Endothelial cell of umbilical vein (primary cell): Measurements from ENCODE around the gene ORM2. TPM values are rescaled to one million over a fixed set of nuclear protein-coding genes. Genes with fewer than 3 reads are reported as not detected.

ENCODE experiments used
- BruUV-seq: library from RNA; stranded (reverse); fragments of 400-500 nt; replicated peaks from 2 replicates; lab custom pipeline; 2021; lab: Mats Ljungman, UMichigan
- CTCF ChIA-PET: fragments of 300-600, 350-600 bp; sonication (Branson Sonifier 250); formaldehyde crosslinking; loops from one replicate; lab custom pipeline; 2021; ENCODE audit warnings: antibody characterized with exemption, inconsistent platforms; lab: Charles Lee
- POLR2A ChIA-PET: fragments of 300-600, 350-600 bp; sonication (Branson Sonifier 250); formaldehyde crosslinking; loops from one replicate; lab custom pipeline; 2021; ENCODE audit warnings: antibody characterized with exemption, inconsistent platforms; lab: Charles Lee
- DNase-seq: peaks from one replicate; pipeline ENCODE4 v3.0.0-alpha.2; 2011; ENCODE audit warnings: low read depth, low spot score
- FAIRE-seq: peaks from 2 replicates; lab custom pipeline; 2011; peaks lifted over from hg19 to GRCh38; lab: Jason Lieb, UNC
- H2AFZ ChIP-seq: 2 replicates; pipeline ENCODE4 v1.6.0; 2012; ENCODE audit warnings: low read depth, low read length, control low read depth, inconsistent platforms
- H3K27ac ChIP-seq: 2 replicates; pipeline ENCODE4 v1.5.1; 2011; ENCODE audit warnings: low read depth, mild to moderate bottlenecking, control low read depth, low read length, moderate library complexity; ENCODE audit not compliant: insufficient read depth
- H3K27me3 ChIP-seq, 2 experiments: 2 replicates each; pipeline versions ENCODE4 v1.6.0 to v1.6.1; 2011; ENCODE audit warnings: low read length in 2 of 2, mixed read lengths in 1 of 2; ENCODE audit not compliant: control insufficient read depth in 2 of 2, insufficient read depth in 2 of 2
- H3K36me3 ChIP-seq, 2 experiments: 2 replicates in 1 of 2; 3 replicates in 1 of 2; pipeline ENCODE4 v1.5.1; 2011; ENCODE audit warnings: low read length in 2 of 2, mild to moderate bottlenecking in 1 of 2, moderate library complexity in 1 of 2; ENCODE audit not compliant: control insufficient read depth in 2 of 2, insufficient read depth in 2 of 2; ENCODE audit errors: extremely low read depth in 1 of 2
- H3K4me1 ChIP-seq: 3 replicates; pipeline ENCODE4 v1.5.1; 2011; ENCODE audit warnings: mild to moderate bottlenecking, low read length; ENCODE audit not compliant: control insufficient read depth, insufficient read depth; ENCODE audit errors: extremely low read depth
- H3K4me2 ChIP-seq: 2 replicates; pipeline ENCODE4 v1.6.1; 2011; ENCODE audit warnings: low read length, control low read depth, mixed read lengths; ENCODE audit not compliant: insufficient read depth
- H3K4me3 ChIP-seq, 3 experiments: fragments of 200-600 bp in 1 of 3; sonication (generic), shearing (Covaris generic) in 1 of 3; replicated peaks in 1 of 3; 2 replicates each; pipeline ENCODE4 v1.5.1; 2011 to 2016; ENCODE audit warnings: control low read depth in 3 of 3, low read length in 3 of 3, mild to moderate bottlenecking in 2 of 3, inconsistent platforms in 1 of 3, low read depth in 1 of 3, moderate library complexity in 1 of 3; ENCODE audit not compliant: insufficient read depth in 1 of 3
- H3K79me2 ChIP-seq: 2 replicates; pipeline ENCODE4 v1.6.0; 2012; ENCODE audit warnings: low read length, inconsistent platforms; ENCODE audit not compliant: control insufficient read depth, insufficient read depth
- H3K9ac ChIP-seq: replicated peaks from 2 replicates; pipeline ENCODE3; 2011; ENCODE audit warnings: low read length, control low read depth; ENCODE audit not compliant: insufficient read depth; ENCODE audit errors: extremely low read depth
- H3K9me1 ChIP-seq: replicated peaks from 3 replicates; pipeline ENCODE4 v1.6.0; 2011; ENCODE audit warnings: mild to moderate bottlenecking, low read length; ENCODE audit not compliant: control insufficient read depth, insufficient read depth; ENCODE audit errors: extremely low read depth
- H3K9me3 ChIP-seq: replicated peaks from 2 replicates; pipeline ENCODE4 v1.5.1; 2012; ENCODE audit warnings: low read length, inconsistent platforms; ENCODE audit not compliant: control insufficient read depth, insufficient read depth
- H4K20me1 ChIP-seq: replicated peaks from 2 replicates; pipeline ENCODE3; 2011; ENCODE audit warnings: mild to moderate bottlenecking, low read length; ENCODE audit not compliant: control insufficient read depth, insufficient read depth; ENCODE audit errors: extremely low read depth
- EZH2 ChIP-seq: IDR thresholded peaks from 2 replicates; pipeline ENCODE4 v1.6.1; 2012; ENCODE audit warnings: borderline replicate concordance, low read depth, mild to moderate bottlenecking, moderate library complexity, low read length, inconsistent platforms; ENCODE audit not compliant: severe bottlenecking
- FOS ChIP-seq: IDR thresholded peaks from 2 replicates; pipeline ENCODE4 v1.6.1; 2011; ENCODE audit warnings: mild to moderate bottlenecking, low read length, moderate library complexity, borderline replicate concordance; ENCODE audit not compliant: insufficient read depth
- GATA2 ChIP-seq: IDR thresholded peaks from 2 replicates; pipeline ENCODE4 v1.7.0; 2011; ENCODE audit warnings: low read depth, mild to moderate bottlenecking, moderate library complexity, mixed read lengths, low read length; ENCODE audit not compliant: insufficient read length, insufficient read depth
- JUN ChIP-seq: IDR thresholded peaks from 2 replicates; pipeline ENCODE4 v1.6.1; 2011; ENCODE audit warnings: borderline replicate concordance, low read depth; ENCODE audit not compliant: insufficient read length, insufficient read depth
- MYC ChIP-seq: IDR thresholded peaks from one replicate; pipeline ENCODE4 v1.6.1; 2011; ENCODE audit warnings: mild to moderate bottlenecking, low read depth, low read length
- POLR2A ChIP-seq: IDR thresholded peaks from 2 replicates; pipeline ENCODE4 v1.6.1; 2012; ENCODE audit warnings: low read depth, mild to moderate bottlenecking, control low read depth, low read length
- POLR2AphosphoS5 ChIP-seq: IDR thresholded peaks from 2 replicates; pipeline ENCODE4 v1.6.1; 2012; ENCODE audit warnings: low read depth, mild to moderate bottlenecking, control low read depth, low read length, moderate library complexity; ENCODE audit not compliant: insufficient read depth
- dilution Hi-C: fragments of 300-500 bp; cut with MboI; formaldehyde crosslinking; loops from one replicate; pipeline ENCODE4 v1.15.0; 2019; ENCODE audit warnings: low sequenced_read_pairs; ENCODE audit not compliant: extremely low pct_ligation_motif_present
- intact Hi-C: fragments of 100-400 bp; cut with micrococcal nuclease; formaldehyde crosslinking; loops from one replicate; pipeline ENCODE4 v1.10.0; 2022
- polyA plus RNA-seq, 4 experiments: library from polyadenylated mRNA; depleted of rRNA in 3 of 4; stranded (reverse) in 3 of 4; unstranded in 1 of 4; fragments of >200 nt; gene quantifications; 2 replicates each; pipeline versions ENCODE4 v1.2.1 to v1.2.3, GENCODE V29; 2011 to 2012; ENCODE audit warnings: missing spikeins in 1 of 4
- total RNA-seq: library from RNA; stranded (reverse); gene quantifications from 2 replicates; pipeline ENCODE4 v1.2.3, GENCODE V29; 2021
- TF ChIP-seq, protein P1 (sequence below), 2 donors: IDR thresholded peaks; 1 replicate in 1 of 2; 2 replicates in 1 of 2; pipeline ENCODE4 v1.5.1; 2011; ENCODE audit warnings: low read length in 2 of 2, mild to moderate bottlenecking in 2 of 2, moderate library complexity in 2 of 2, control low read depth in 1 of 2, inconsistent platforms in 1 of 2, low read depth in 1 of 2; ENCODE audit not compliant: insufficient read depth in 1 of 2; ENCODE audit errors: extremely low read depth in 1 of 2
- TF ChIP-seq, protein P2 (sequence below): IDR thresholded peaks from 2 replicates; pipeline ENCODE4 v1.6.1; 2011; ENCODE audit not compliant: insufficient read depth, insufficient read length

Gene ORM2
- total and polyA plus RNA-seq, 2 donors (not counting 3 experiments of a cell fraction or from before 2014, with no cell fraction given) = not detected

DNA sequence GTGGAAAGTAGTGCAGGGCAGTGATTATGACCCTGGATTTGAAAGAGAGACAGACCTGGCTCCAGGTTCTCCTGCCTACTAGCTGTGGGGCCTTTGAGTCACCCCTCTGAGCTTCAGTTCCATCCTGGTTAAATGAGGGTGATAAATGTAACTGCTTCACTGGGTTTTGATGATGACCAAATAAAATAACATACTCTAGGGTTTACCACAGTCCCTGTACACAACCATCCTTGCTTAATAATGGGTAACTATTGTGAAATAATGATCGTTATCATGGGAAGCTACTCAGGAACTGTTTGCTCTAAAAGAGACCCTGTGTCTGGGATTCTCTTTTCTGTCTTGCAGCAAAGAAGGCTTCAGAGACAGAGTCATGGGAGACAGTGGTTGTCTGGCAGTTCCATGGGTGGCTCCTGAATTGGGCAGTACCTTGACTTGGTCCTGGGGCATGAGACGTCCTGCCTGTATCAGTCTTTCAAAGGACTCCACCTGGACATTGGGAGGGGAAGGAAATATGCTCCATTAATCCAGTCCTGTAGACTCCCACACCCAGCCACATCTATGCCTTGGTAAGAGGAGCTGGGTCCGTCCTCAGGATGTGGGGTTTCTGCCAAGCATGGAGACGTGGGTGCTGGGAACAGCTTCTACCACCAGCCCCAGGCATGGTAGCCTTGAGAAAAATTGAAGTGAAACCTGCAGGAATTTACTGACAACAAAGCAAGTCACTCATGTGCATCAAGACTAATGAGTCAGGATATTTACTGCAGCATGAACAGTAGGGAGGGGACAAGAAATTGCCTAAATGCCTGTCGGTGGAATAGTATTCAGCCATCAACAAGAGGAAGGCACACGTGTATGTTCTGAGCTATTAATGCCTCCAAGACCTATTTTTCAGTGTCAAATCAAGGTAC lies 34.7 kb downstream of the ORM2 start:
- Histone ChIP-seq H3K79me2 (no peaks in the 10 kb centered on the region), H3K9me1 (no peaks in the 10 kb centered on the region), H3K4me3 (no peak overlapping the region), H3K9ac (no peak overlapping the region), H3K36me3 (peaks cover 6 to 40% of the 10 kb centered on the region in 2 experiments), H3K9me3 (no peaks in the 10 kb centered on the region), H3K27ac (no peak overlapping the region), H2AFZ (no peak overlapping the region), H3K4me1 (no peaks in the 10 kb centered on the region), H3K4me2 (no peak overlapping the region), H3K27me3 (no peaks in the 10 kb centered on the region), H4K20me1 (no peaks in the 10 kb centered on the region)
- intact Hi-C loops = no loop called here
- CTCF ChIA-PET = no interaction called here
- FAIRE-seq = no peak
- dilution Hi-C loops = no loop called here
- no peak for DNase-seq
- TF ChIP-seq, protein P1, sequence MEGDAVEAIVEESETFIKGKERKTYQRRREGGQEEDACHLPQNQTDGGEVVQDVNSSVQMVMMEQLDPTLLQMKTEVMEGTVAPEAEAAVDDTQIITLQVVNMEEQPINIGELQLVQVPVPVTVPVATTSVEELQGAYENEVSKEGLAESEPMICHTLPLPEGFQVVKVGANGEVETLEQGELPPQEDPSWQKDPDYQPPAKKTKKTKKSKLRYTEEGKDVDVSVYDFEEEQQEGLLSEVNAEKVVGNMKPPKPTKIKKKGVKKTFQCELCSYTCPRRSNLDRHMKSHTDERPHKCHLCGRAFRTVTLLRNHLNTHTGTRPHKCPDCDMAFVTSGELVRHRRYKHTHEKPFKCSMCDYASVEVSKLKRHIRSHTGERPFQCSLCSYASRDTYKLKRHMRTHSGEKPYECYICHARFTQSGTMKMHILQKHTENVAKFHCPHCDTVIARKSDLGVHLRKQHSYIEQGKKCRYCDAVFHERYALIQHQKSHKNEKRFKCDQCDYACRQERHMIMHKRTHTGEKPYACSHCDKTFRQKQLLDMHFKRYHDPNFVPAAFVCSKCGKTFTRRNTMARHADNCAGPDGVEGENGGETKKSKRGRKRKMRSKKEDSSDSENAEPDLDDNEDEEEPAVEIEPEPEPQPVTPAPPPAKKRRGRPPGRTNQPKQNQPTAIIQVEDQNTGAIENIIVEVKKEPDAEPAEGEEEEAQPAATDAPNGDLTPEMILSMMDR (IDR thresholded peaks at IDR 0.05; ENCODE audit: extremely low read depth in 1 of 2, insufficient read depth in 1 of 2, low read depth in 1 of 2, low read length in 2 of 2) = no peak
- TF ChIP-seq GATA2 (no peak), JUN (no peak), MYC (no peak), FOS (no peak), POLR2A (no peak), EZH2 (no peak), POLR2AphosphoS5 (no peak)
- TF ChIP-seq, protein P2, sequence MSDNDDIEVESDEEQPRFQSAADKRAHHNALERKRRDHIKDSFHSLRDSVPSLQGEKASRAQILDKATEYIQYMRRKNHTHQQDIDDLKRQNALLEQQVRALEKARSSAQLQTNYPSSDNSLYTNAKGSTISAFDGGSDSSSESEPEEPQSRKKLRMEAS = no peak
- no TSS peak for BruUV-seq
- POLR2A ChIA-PET = no interaction called here
